Heart left ventricle (tissue), 13 donors: Measurements from ENCODE around the gene SMARCD3.

ENCODE experiments used
- CTCF ChIP-seq, 12 donors: fragments of 200-600 bp; sonication (generic) in 4 of 12; IDR thresholded peaks; one replicate each; pipeline versions ENCODE4 v1.5.0 to v1.8.0; 2018 to 2022; ENCODE audit warnings: antibody characterized with exemption in 12 of 12, mild to moderate bottlenecking in 5 of 12
- POLR2A ChIP-seq, 2 donors: fragments of 450-650 bp; IDR thresholded peaks; one replicate each; pipeline ENCODE4 v1.6.1; 2017; ENCODE audit warnings: antibody characterized with exemption in 2 of 2, mild to moderate bottlenecking in 2 of 2, moderate library complexity in 2 of 2
- donor health status: ischemic (EF 13 %, LVEDD 7.1; RV severe dilation, severe dysfunction).
- donor health status: DM: no; HTN: yes; CAD: no.
- donor health status: DM: no; HTN: no; CAD: no.
- donor health status: ischemic (EF 25% LVEDD 6.9; RV normal size, moderate dysfunction).
- donor health status: ischemic (EF 25% LVEDD 5.7; RV mildly dilated, moderate dysfunction).
- donor health status: ischemic (EF 35%, LVEDD 5.7; RV mildly dilated, moderate dysfunction).
- donor health status: nonischemic (EF 11% LVEDD 7.7; RV severe dilation, severe dysfunction).
- donor health status: DM: yes; HTN: yes; CAD: no.
- donor health status: PGD.
- donor health status: ischemic (EF 29% LVEDD 5.4; RV normal size, mild dysfunction).
- donor health status: nonischemic (EF 23%, LVEDD 6.1; RV moderate dilation, normal function).

- TF ChIP-seq CTCF (IDR thresholded peaks at IDR 0.05) (no peak), POLR2A (IDR thresholded peaks at IDR 0.05) (no peak)
Measured at GRCh38 chr7:151252961-151253711, 4.6 kb upstream of the SMARCD3 start.
